Activated naive CD8-positive, alpha-beta T cell (primary cell): Measurements from ENCODE around the gene TOP2A.

Source experiments
- H3K27ac Mint-ChIP-seq: one replicate; pipeline ENCODE4 v1.8.0; 2021; ENCODE audit warnings: mixed read lengths
- H3K27me3 Mint-ChIP-seq: one replicate; pipeline ENCODE4 v1.8.0; 2021; ENCODE audit warnings: mixed read lengths
- H3K36me3 Mint-ChIP-seq: one replicate; pipeline ENCODE4 v1.8.0; 2021; ENCODE audit warnings: mixed read lengths
- H3K4me1 Mint-ChIP-seq: one replicate; pipeline ENCODE4 v1.8.0; 2021; ENCODE audit warnings: low read depth, mixed read lengths
- H3K4me3 Mint-ChIP-seq: one replicate; pipeline ENCODE4 v1.8.0; 2021; ENCODE audit warnings: mild to moderate bottlenecking, mixed read lengths
- H3K9me3 Mint-ChIP-seq: one replicate; pipeline ENCODE4 v1.8.0; 2021; ENCODE audit warnings: low read depth, mixed read lengths

TOP2A gene

GRCh38 chr17:40457369-40457768 is 39.7 kb upstream of the TOP2A start:
- no peaks in the 10 kb centered on the region for H3K27me3 Mint-ChIP-seq
- no peak overlapping the region for H3K27ac Mint-ChIP-seq
- no peak overlapping the region for H3K4me3 Mint-ChIP-seq
- no peaks in the 10 kb centered on the region for H3K36me3 Mint-ChIP-seq
- peaks cover under 1% of the 10 kb centered on the region for H3K4me1 Mint-ChIP-seq
- H3K9me3 Mint-ChIP-seq: no peaks in the 10 kb centered on the region

GRCh38 chr17:40456396-40456951 is 38.8 kb upstream of the TOP2A start:
- Mint-ChIP-seq H3K4me3 (no peak overlapping the region), H3K4me1 (peaks cover 3% of the 10 kb centered on the region), H3K36me3 (no peaks in the 10 kb centered on the region), H3K27me3 (no peaks in the 10 kb centered on the region), H3K27ac (no peak overlapping the region), H3K9me3 (no peaks in the 10 kb centered on the region)

GRCh38 chr17:40454613-40454995 is 36.9 kb upstream of the TOP2A start:
- H3K4me1 Mint-ChIP-seq: peaks cover 3% of the 10 kb centered on the region
- no peaks in the 10 kb centered on the region for H3K27me3 Mint-ChIP-seq
- no peak overlapping the region for H3K27ac Mint-ChIP-seq
- H3K36me3 Mint-ChIP-seq: no peaks in the 10 kb centered on the region
- no peak overlapping the region for H3K4me3 Mint-ChIP-seq
- no peaks in the 10 kb centered on the region for H3K9me3 Mint-ChIP-seq

GRCh38 chr17:40453881-40454612 is 36.4 kb upstream of the TOP2A start:
- no peaks in the 10 kb centered on the region for H3K36me3 Mint-ChIP-seq
- no peak overlapping the region for H3K27ac Mint-ChIP-seq
- H3K9me3 Mint-ChIP-seq: no peaks in the 10 kb centered on the region
- peaks cover 3% of the 10 kb centered on the region for H3K4me1 Mint-ChIP-seq
- no peaks in the 10 kb centered on the region for H3K27me3 Mint-ChIP-seq
- H3K4me3 Mint-ChIP-seq: no peak overlapping the region

GRCh38 chr17:40452921-40453378 is 35.3 kb upstream of the TOP2A start:
- H3K27ac Mint-ChIP-seq: no peak overlapping the region
- H3K9me3 Mint-ChIP-seq: no peaks in the 10 kb centered on the region
- H3K36me3 Mint-ChIP-seq: no peaks in the 10 kb centered on the region
- H3K4me1 Mint-ChIP-seq: peaks cover 11% of the 10 kb centered on the region
- no peak overlapping the region for H3K4me3 Mint-ChIP-seq
- no peaks in the 10 kb centered on the region for H3K27me3 Mint-ChIP-seq

- Mint-ChIP-seq H3K27me3 (peaks cover 3% of the 10 kb centered on the region), H3K4me1 (peaks cover 17% of the 10 kb centered on the region)
Measured at GRCh38 chr17:40452216-40452787, 34.6 kb upstream of the TOP2A start.

GRCh38 chr17:40451420-40451819 is 33.7 kb upstream of the TOP2A start:
- H3K27ac Mint-ChIP-seq: no peak overlapping the region
- H3K9me3 Mint-ChIP-seq: no peaks in the 10 kb centered on the region

More at GRCh38 chr17:40452216-40452787, 34.6 kb upstream of the TOP2A start:
- Mint-ChIP-seq H3K36me3 (no peaks in the 10 kb centered on the region), H3K27ac (no peak overlapping the region), H3K4me3 (no peak overlapping the region), H3K9me3 (no peaks in the 10 kb centered on the region)

GRCh38 chr17:40450175-40450574 is 32.5 kb upstream of the TOP2A start:
- H3K27ac Mint-ChIP-seq: no peak overlapping the region
- H3K4me1 Mint-ChIP-seq: peaks cover 21% of the 10 kb centered on the region
- no peak overlapping the region for H3K4me3 Mint-ChIP-seq
- no peaks in the 10 kb centered on the region for H3K36me3 Mint-ChIP-seq
- no peaks in the 10 kb centered on the region for H3K9me3 Mint-ChIP-seq
- peaks cover 3% of the 10 kb centered on the region for H3K27me3 Mint-ChIP-seq

More at GRCh38 chr17:40451420-40451819, 33.7 kb upstream of the TOP2A start:
- peaks cover 3% of the 10 kb centered on the region for H3K27me3 Mint-ChIP-seq
- no peak overlapping the region for H3K4me3 Mint-ChIP-seq
- no peaks in the 10 kb centered on the region for H3K36me3 Mint-ChIP-seq
- H3K4me1 Mint-ChIP-seq: peaks cover 17% of the 10 kb centered on the region

- no peaks in the 10 kb centered on the region for H3K9me3 Mint-ChIP-seq
- H3K27me3 Mint-ChIP-seq: peaks cover 3% of the 10 kb centered on the region
- H3K4me3 Mint-ChIP-seq: no peak overlapping the region
- H3K36me3 Mint-ChIP-seq: no peaks in the 10 kb centered on the region
- no peak overlapping the region for H3K27ac Mint-ChIP-seq
- H3K4me1 Mint-ChIP-seq: peaks cover 34% of the 10 kb centered on the region
Measured at GRCh38 chr17:40448639-40449261, 31.1 kb upstream of the TOP2A start.

- no peaks in the 10 kb centered on the region for H3K9me3 Mint-ChIP-seq
- H3K4me3 Mint-ChIP-seq: no peak overlapping the region
- H3K27ac Mint-ChIP-seq: no peak overlapping the region
- peaks cover 34% of the 10 kb centered on the region for H3K4me1 Mint-ChIP-seq
- H3K36me3 Mint-ChIP-seq: no peaks in the 10 kb centered on the region
- peaks cover 3% of the 10 kb centered on the region for H3K27me3 Mint-ChIP-seq
Measured at GRCh38 chr17:40448213-40448638, 30.5 kb upstream of the TOP2A start.

- H3K27ac Mint-ChIP-seq: peak overlapping the region; percentile 61
- H3K4me3 Mint-ChIP-seq: no peak overlapping the region
- H3K4me1 Mint-ChIP-seq: peaks cover 34% of the 10 kb centered on the region
- peaks cover 3% of the 10 kb centered on the region for H3K27me3 Mint-ChIP-seq
- H3K9me3 Mint-ChIP-seq: no peaks in the 10 kb centered on the region
- H3K36me3 Mint-ChIP-seq: no peaks in the 10 kb centered on the region
Measured at GRCh38 chr17:40447806-40448205, 30.1 kb upstream of the TOP2A start.

- Mint-ChIP-seq H3K27ac (no peak overlapping the region), H3K9me3 (no peaks in the 10 kb centered on the region), H3K36me3 (no peaks in the 10 kb centered on the region), H3K4me1 (peaks cover 34% of the 10 kb centered on the region), H3K27me3 (peaks cover 3% of the 10 kb centered on the region), H3K4me3 (no peak overlapping the region)
Measured at GRCh38 chr17:40447148-40447644, 29.5 kb upstream of the TOP2A start.

- H3K36me3 Mint-ChIP-seq: no peaks in the 10 kb centered on the region
- H3K9me3 Mint-ChIP-seq: no peaks in the 10 kb centered on the region
- H3K4me1 Mint-ChIP-seq: peaks cover 33% of the 10 kb centered on the region
- H3K27ac Mint-ChIP-seq: no peak overlapping the region
- H3K4me3 Mint-ChIP-seq: no peak overlapping the region
- H3K27me3 Mint-ChIP-seq: peaks cover 3% of the 10 kb centered on the region
Measured at GRCh38 chr17:40445751-40446468, 28.2 kb upstream of the TOP2A start.

GRCh38 chr17:40443988-40444899 is 26.5 kb upstream of the TOP2A start:
- Mint-ChIP-seq H3K27ac (peak overlapping the region; percentile 68), H3K27me3 (peaks cover 3% of the 10 kb centered on the region), H3K4me1 (peaks cover 33% of the 10 kb centered on the region), H3K9me3 (no peaks in the 10 kb centered on the region), H3K36me3 (no peaks in the 10 kb centered on the region), H3K4me3 (peak overlapping the region; percentile 74)
